Measurements from ENCODE around the gene KY. TPM values are rescaled to one million over a fixed set of nuclear protein-coding genes. Genes with fewer than 3 reads are reported as not detected.

KY gene
- total RNA-seq, 4 donors from 2014 or later = 0.20 to 2.2 (median 1.5) TPM; not detected in 1

DNA sequence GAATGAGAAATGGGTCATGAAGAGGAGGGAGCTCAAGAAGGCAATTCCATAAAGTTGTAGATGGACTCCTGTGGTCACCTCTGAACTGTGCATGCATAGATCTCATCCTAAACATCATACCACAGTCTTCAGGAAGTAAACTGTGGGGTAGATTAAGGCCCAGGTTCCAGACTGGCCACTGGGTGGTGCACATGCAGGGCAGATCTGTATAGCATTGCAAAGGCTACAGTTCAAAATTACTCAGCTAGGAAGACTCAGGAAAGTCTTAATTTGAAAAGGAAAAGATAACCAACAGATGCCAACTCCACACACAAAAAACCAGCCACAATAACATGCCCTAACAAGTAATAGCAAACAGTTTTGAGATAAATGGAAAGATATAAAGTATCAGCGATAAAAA lies 20.3 kb downstream of the KY start:
- Histone ChIP-seq H3K36me3 (no peaks in the 10 kb centered on the region), H3K4me3 (no peak overlapping the region), H3K4me1 (no peaks in the 10 kb centered on the region), H3K9me3 (peaks cover 0 to 41% (median 5%) of the 10 kb centered on the region in 4 donors), H3K27ac (no peak overlapping the region), H3K27me3 (no peaks in the 10 kb centered on the region)
- 89 to 94% methylated on average over 1 of the region's 1 CpG for WGBS, 2 donors
- TF ChIP-seq, protein P1, sequence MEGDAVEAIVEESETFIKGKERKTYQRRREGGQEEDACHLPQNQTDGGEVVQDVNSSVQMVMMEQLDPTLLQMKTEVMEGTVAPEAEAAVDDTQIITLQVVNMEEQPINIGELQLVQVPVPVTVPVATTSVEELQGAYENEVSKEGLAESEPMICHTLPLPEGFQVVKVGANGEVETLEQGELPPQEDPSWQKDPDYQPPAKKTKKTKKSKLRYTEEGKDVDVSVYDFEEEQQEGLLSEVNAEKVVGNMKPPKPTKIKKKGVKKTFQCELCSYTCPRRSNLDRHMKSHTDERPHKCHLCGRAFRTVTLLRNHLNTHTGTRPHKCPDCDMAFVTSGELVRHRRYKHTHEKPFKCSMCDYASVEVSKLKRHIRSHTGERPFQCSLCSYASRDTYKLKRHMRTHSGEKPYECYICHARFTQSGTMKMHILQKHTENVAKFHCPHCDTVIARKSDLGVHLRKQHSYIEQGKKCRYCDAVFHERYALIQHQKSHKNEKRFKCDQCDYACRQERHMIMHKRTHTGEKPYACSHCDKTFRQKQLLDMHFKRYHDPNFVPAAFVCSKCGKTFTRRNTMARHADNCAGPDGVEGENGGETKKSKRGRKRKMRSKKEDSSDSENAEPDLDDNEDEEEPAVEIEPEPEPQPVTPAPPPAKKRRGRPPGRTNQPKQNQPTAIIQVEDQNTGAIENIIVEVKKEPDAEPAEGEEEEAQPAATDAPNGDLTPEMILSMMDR (IDR thresholded peaks at IDR 0.05) = no peak
- TF ChIP-seq EP300 (IDR thresholded peaks at IDR 0.05) = no peak
- TF ChIP-seq POLR2A (IDR thresholded peaks at IDR 0.05) = no peak
- DNase-seq (ENCODE audit: low spot score in 2 of 2) = no peak

DNA sequence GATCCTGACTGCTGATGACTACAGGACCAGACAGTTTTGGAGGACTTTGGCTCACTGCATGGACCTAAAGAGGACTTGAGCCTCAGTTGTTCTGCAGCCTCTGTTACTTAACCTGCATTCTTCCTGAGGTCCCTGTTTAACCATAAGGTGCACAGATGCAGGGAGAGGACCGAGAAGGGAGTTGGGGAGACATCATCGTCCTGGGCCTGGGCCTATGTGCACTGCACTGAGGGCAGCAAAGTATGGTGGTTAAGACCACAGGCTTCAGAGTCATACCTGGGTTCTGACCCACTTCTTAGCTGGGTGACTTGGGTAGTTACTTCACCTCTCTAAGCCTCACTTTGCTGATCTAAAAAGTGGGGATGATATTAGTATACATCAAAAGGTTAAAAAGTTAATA lies 21.9 kb downstream of the KY start:
- 90 to 95% methylated on average over 2 of the region's 2 CpGs for WGBS, 2 donors

DNA sequence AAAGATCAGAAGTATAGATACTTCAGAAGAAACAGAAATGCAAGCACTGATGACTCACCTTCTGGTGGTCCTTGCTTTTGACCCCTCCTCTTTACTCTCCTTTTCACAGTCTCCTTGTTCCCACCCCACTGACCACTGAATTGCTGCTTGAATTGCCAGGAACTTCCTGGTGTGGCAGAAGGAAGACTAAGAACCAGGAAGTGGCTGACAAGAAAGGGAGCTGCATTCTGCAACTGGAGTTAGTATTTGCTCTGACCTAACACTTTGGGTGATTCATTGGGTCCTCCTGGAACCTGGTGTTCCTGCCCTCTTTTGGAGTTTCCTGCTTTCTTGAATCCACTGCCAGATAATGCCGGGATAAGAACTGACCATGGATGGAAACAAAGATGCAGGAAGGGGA lies 23.0 kb downstream of the KY start:
- DNase-seq (ENCODE audit: low spot score in 2 of 2) = no peak
- TF ChIP-seq POLR2A (IDR thresholded peaks at IDR 0.05) = no peak
- no peak for TF ChIP-seq EP300 (IDR thresholded peaks at IDR 0.05)
- TF ChIP-seq, protein P1 (IDR thresholded peaks at IDR 0.05) = no peak
- WGBS, 2 donors = 71 to 76% methylated on average over 1 of the region's 1 CpG
- Histone ChIP-seq H3K9me3 (peaks cover 0 to 31% (median 3%) of the 10 kb centered on the region in 4 donors), H3K36me3 (no peaks in the 10 kb centered on the region), H3K27ac (no peak overlapping the region), H3K27me3 (no peaks in the 10 kb centered on the region), H3K4me3 (no peak overlapping the region), H3K4me1 (no peaks in the 10 kb centered on the region)

More for the DNA sequence above, 21.9 kb downstream of the KY start:
- Histone ChIP-seq H3K9me3 (peaks cover 0 to 41% (median 5%) of the 10 kb centered on the region in 4 donors), H3K4me1 (no peaks in the 10 kb centered on the region), H3K4me3 (no peak overlapping the region), H3K27me3 (no peaks in the 10 kb centered on the region), H3K36me3 (no peaks in the 10 kb centered on the region), H3K27ac (no peak overlapping the region)
- TF ChIP-seq EP300 (IDR thresholded peaks at IDR 0.05) (no peak), POLR2A (IDR thresholded peaks at IDR 0.05) (no peak)
- TF ChIP-seq, protein P1 (IDR thresholded peaks at IDR 0.05) = no peak
- DNase-seq (ENCODE audit: low spot score in 2 of 2) = no peak

DNA sequence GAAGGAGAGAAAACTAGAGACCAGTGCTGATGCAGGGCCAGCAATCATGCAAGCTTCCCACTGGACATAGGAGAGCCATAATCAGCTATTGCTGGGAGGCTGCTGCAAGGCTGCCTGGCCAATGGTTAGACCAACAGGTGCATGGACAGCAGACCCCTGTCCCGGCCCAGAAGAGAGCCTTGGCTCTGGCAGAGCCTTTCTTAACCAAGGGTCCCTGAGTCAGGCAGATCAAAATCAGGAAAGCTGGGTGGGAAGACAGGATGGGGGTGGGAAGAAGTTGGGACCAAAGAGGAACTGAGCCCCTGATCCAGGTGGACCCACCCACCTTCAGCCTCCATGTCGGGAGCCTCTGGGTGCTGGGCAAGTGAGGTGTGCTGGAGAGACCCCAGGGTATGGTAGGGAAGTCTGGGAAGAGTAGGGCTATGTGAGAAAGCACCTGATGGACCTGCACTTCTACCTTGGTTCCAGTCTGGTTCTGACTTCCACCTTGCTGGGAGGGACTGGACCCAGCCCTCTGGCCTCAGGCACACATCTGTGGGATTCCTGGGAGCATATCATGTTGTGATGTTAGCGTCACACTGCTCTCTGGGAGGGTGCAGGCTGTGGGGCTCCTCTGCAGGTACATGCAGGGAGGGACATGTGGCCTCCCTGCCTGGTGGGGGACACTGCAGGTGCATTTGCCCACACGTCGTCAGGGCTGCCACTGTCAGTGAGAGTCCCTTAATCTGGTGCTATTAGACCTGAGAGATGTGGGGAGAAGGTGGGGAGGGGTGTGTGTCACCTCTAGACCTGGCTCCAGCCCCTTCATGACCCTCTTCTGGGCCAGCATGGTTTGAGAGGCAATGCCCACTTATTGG lies 24.7 kb downstream of the KY start:
- peaks cover 0 to 18% (median 3%) of the 10 kb centered on the region in 4 donors for H3K9me3 ChIP-seq
- no peak for DNase-seq (ENCODE audit: low spot score in 2 of 2)
- H3K36me3 ChIP-seq = no peaks in the 10 kb centered on the region
- H3K4me1 ChIP-seq = no peaks in the 10 kb centered on the region
- no peak overlapping the region for H3K27ac ChIP-seq
- H3K27me3 ChIP-seq = no peaks in the 10 kb centered on the region
- no peak for TF ChIP-seq EP300 (IDR thresholded peaks at IDR 0.05)
- TF ChIP-seq, protein P1 (IDR thresholded peaks at IDR 0.05) = no peak
- TF ChIP-seq POLR2A (IDR thresholded peaks at IDR 0.05) = no peak
- H3K4me3 ChIP-seq = no peak overlapping the region
- WGBS, 2 donors = 84 to 94% methylated on average over 4 to 5 of the region's 5 CpGs

DNA sequence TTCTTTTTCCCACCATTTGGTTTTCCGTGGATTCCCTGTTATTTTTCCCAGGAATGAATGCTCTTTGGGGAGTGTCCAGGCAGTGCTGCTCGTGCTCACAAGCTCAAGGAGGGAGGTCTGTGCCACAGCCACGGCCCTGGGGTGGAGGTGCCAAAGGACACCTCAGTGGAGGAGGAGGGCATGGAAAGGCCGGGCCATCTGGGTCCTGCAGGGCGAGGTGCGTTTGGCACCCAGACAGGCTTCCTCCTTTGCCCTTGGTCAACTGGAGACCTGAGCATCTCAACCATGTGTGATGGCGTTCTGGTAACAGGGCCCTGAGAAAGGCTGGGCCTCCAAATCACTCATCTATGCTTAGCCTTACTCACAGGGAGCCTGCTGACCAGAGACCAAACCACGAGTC lies 25.4 kb downstream of the KY start:
- H3K36me3 ChIP-seq = no peaks in the 10 kb centered on the region
- TF ChIP-seq POLR2A (IDR thresholded peaks at IDR 0.05) (no peak), EP300 (IDR thresholded peaks at IDR 0.05) (no peak)
- TF ChIP-seq, protein P1 (IDR thresholded peaks at IDR 0.05) = no peak

More for the DNA sequence above, 25.4 kb downstream of the KY start:
- Histone ChIP-seq H3K4me3 (no peak overlapping the region), H3K4me1 (no peaks in the 10 kb centered on the region), H3K27me3 (no peaks in the 10 kb centered on the region), H3K9me3 (peaks cover 0 to 11% (median 3%) of the 10 kb centered on the region in 4 donors), H3K27ac (no peak overlapping the region)
- no peak for DNase-seq (ENCODE audit: low spot score in 2 of 2)
- 64 to 82% methylated on average over 5 to 8 of the region's 8 CpGs for WGBS, 2 donors

Measured in tibial nerve (tissue), 4 donors.